HG02885 (cell line): Measurements from ENCODE around the gene AFF4.
"Not testable (repeated sequence)": the region's sequence is repeated elsewhere in the genome, so short reads cannot be mapped to it uniquely, and the experiment has no call there.

ENCODE experiments used
- ATAC-seq: cut with Tn5 transposase; IDR thresholded peaks from one replicate; pipeline ENCODE4 v1.9.1; 2021; ENCODE audit warnings: mild to moderate bottlenecking; ENCODE audit not compliant: unreplicated experiment, poor library complexity

Gene AFF4

DNA sequence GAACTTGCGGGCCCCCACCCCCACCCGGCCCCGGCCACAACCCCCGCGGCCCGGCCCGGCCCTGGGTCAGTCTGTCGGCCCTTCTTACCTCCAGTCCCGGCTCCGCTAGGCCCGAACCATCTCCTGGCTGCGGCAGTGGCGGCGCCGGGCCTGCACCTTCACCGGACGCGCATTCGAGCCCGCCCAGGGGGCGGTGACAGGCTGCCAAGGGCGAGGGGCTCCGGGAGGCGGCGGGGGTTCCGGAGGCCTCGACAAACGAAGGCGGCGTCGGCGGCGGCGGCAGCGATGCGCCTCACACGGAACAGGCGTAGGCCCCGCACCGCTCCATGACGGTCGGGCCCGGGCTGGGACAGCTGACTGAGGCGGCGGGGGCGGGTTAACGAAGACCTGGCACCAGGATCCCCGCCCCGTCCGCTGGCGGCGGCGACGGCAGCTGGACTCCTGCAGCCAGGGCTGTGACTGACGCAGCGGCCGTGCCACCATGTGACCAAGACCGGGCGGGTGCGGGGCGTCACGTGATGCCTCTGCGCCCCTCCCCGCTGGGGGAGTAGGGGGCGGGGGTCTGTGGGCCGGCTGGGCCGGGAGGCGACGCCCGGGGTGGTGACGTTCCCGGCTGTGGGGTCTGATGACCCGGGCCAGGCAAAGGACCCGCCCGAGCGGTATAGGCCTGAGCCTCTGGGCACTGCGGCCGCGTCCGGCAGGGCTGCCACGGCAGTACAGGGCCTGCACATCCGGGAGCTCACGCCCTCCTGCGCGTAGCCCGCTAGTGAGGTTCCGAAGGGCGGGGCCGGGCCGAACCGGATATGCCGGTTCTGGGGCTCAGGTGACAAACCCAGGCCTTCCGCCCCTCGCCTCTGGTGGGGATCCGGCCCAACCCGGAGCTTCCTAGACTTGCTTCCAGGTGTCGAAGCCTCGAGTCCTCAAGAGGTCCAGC, at the start of gene AFF4:
AFF4 (minus strand) TSS at position 464 of the 934 bp plus-strand sequence. CDS start 26,445 bp downstream, outside the sequence.
- ATAC-seq: peak; percentile 97

DNA sequence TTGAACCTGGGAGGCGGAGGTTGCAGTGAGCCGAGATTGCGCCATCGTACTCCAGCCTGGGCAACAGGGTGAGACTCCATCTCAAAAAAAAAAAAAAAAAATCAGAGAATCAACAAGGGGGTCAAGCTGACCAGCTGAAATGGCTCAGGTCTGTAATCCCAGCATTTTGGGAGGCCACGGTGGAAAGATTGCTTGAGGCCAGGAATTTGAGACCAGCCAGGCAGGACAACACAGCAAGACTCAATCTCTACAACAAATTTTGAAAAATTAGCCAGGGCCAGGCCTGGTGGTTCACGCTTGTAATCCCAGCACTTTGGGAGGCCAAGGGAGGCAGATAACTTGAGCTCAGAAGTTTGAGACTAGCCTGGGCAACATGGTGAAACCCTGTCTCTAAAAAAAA, 45.0 kb upstream of the AFF4 start:
- ATAC-seq: not testable (repeated sequence)

DNA sequence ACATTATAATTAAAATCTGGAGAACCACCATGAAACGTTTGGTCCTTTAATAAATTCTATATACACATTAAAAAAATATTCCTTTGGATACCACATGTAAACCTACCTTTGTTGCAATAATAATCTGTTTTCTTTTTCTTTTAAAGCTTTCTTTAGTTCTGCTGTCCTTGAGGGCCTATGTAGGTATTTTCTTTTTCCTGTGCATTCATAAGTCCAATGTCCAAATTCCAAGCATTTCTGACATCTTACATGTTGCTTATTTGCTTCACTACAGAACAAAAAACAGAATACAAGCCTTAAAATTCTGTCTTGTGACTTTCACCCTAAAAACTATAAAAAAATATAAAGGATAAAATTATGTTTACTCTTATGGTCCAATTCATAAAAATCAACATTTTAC, 43.2 kb upstream of the AFF4 start:
- ATAC-seq: no peak

DNA sequence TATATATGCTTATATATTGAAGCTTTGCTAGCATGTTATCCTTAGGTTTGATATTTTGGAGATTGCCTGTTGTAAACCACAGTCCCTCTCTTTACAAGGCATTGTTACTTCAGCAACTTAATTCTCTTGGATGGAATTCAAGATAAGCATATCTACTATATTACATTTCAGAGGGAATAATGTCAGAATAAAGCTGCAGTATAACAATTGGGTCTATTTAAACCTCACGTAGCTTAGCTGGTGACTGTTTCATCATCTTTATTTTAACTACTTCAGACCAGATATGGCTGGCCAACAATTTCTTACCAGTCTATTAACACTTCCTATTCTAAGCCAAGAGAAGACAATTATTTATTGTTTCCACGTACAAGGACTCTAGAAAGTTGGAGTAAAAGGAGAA, 35.8 kb upstream of the AFF4 start:
- ATAC-seq: no peak

DNA sequence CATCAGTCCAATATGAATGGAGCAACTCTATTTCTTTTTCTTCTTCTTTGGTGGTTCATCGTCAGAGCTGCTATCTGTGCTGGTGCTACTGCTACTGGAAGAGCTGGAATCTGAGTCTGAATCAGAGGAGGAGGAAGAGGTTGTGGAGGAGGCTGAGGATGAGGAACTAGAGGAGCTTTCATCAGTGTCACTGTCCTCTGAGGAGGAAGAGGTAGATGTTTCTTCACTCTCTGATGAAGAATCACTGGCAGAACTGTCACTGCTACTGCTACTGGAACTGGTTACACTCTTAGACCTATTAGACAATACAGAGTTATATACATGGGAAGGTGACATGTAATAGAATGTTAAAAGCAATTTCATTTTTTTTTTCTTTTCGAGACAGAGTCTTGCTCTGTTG, 35.1 kb upstream of the AFF4 start:
- ATAC-seq: no peak

DNA sequence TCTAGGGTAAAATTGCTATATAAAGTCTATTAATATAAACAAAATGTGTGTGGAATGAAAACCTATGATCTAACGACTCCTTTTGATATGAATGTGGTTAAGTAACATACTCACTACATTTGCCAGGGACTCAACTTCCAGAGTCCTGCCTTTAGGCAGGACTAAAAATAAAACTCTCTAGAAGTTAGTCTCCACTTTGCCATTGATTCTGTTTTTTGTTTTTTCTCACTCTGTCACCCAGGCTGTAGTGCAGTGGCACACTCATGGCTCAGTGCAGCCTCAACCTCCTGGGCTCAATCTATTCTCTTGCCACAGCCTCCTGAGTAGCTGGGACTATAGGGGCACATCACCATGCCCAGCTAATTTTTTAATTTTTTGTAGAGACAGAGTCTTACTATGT, 32.9 kb upstream of the AFF4 start:
- ATAC-seq: no peak

DNA sequence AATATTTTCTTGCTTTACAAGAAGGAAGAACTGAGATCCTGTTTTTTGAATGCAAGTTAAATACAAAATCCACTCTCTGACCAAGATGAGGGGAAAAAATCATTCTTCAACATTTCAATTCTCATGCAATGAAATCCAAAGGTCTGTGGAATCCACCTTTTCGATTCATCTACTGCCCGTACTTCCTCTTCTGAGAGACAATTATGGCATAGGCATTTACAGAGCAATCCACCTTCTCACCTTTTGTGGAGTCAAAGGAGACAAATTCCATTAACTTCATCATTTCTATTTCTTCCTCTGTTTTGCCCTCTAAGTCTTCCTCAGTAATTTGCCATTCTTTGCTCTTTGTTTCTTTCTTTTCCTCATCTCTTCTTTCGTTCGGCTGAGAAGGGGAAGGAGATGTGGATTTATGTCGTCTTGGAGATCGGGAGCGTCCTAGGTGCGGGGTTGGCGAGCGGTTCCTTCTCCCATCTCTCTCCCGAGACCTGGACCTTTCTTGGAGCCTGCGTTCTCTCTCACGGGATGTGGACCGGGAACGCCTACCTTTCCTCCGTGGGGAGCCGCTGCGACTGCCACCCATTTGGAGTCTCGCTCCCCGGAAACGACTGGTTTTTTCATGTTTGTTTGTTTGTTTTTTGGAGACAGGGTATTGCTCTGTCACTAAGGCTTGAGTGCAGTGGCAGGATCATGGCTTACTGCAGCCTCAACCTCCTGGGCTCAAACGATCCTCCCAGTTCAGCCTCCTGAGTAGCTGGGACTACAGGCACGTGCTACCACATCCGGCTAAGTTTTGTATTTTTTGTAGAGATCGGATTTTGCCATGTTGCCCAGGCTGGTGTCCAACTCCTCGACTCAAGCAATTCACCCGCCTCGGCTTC, 24.3 kb upstream of the AFF4 start:
- ATAC-seq: no peak

GRCh38 chr5:132982971-132983370, 19.5 kb upstream of the AFF4 start:
- not testable (repeated sequence) for ATAC-seq

- no peak for ATAC-seq
These were observed 17.9 kb upstream of the AFF4 start for GRCh38 chr5:132981288-132981687.

DNA sequence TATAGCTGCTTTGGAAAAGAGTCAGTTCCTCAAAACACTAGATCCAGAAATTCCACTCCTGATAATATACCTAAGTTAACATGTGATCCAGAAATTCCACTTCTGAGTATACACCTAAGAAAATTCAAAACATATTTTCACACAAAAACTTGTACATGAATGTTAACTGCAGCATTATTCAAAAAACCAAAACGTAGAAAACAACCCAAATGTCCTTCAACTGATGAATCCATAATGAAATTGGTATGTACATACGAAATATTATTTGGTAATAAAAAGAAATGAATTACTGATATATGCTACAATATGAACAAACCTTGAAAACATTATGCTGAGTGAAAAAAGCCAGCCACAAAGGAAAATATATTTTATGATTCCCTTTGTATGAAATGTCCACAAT, 16.5 kb upstream of the AFF4 start:
- no peak for ATAC-seq

GRCh38 chr5:132979367-132979940, 16.0 kb upstream of the AFF4 start:
- no peak for ATAC-seq

GRCh38 chr5:132976852-132977251, 13.4 kb upstream of the AFF4 start:
- no peak for ATAC-seq

- not testable (repeated sequence) for ATAC-seq
These were observed 9.0 kb upstream of the AFF4 start for GRCh38 chr5:132972436-132972828.

DNA sequence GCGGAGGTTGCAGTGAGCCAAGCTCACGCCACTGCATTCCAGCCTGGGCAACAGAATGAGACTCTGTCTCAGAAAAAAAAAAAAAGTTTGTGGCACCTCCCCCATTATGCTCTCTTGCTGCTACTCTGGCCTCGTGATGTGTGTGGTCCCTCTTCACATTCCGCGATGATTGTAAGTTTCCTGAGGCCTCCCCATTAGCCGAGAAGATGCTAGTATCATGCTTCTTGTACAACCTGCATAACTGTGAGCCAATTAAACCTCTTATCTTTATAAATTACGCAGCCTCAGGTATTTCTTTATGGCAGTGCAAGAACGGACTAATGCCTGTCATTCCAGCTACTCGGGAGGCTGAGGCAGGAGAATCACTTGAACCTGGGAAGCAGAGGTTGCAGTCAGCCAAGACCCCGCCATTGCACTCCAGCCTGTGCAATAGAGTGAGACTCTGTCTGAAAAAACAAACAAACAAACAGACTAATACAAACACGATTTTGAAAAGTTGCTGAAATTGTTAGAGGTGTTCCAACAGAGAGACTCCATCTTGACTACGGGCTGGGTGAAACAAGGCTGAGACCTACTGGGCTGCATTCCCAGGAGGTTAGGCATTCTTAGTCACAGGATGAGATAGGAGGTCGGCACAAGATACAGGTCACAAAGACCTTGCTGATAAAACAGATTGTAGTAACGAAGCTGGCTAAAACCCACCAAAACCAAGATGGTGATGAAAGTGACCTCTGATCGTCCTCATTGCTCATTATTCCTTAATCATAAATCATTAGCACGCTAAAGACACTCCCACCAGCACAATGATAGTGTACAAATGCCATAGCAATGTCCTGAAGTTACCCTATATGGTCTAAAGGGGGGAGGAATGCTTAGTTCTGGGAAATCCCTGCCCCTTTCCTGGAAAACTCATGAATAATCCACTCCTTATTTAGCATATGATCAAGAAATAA, 8.3 kb upstream of the AFF4 start:
- no peak for ATAC-seq

DNA sequence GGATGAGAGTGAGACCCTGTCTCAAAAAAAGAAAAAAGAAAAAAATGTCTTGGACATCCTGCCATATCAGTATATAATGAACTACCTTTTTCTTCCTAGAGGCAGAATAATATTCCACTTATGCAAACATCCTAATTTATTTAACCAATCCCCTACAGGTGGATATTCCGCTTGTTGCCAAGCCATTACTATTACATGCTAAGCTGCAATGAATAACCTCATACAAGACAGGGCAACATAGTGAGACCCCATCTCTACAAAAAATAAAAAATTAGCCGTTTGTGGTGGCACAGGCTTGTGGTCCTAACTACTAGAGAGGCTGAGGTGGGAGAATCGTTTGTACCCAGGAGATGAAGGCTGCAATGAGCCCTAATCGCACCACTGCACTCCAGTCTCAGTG, 1.7 kb upstream of the AFF4 start:
- ATAC-seq: no peak

DNA sequence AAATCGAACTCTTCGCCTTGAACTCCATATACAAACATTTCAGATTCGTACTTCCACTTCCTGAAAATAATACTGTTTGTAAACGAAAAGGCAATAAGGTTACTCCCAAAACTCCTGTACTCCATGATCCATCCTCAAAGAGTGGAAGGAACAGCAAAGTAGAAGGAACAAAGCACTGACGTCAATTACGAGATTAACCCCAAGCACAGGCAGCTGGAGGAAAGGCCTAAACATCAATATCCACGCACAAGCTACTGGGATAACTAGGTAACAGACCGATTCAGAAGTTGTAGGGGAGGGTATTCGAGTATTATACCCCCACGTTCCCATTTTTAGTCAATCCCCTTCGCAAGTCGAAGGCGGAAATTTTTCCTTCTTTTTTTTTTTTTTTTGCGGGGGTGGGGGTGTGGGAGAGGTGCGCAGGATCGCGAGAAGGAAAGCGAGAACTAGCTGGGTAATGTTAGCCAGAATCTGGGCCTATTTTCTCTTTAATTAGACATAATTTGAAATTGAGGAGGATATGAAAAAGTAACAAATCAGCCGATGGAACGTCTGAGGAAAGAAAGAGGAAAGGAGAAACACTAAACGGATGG, 909 bp downstream of the AFF4 start:
- no peak for ATAC-seq

DNA sequence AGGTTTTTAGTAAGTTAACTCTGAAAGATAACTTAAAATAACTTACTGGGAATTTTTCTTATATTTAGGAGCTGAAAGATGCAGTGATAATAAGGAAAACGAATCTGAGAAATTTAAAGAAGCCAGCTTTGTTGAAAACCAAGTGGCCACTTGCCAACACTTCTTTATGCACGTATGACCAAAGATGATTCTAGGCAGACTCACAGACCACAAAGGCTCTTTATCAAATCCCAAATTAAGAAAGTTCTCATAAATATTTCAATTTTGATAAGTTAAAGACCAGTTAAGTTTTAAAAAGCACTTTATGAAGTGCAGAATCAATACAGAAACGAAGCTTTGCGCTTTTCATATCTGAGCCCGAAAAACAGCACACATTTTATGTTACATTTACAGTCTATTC, 1.5 kb downstream of the AFF4 start:
- no peak for ATAC-seq

DNA sequence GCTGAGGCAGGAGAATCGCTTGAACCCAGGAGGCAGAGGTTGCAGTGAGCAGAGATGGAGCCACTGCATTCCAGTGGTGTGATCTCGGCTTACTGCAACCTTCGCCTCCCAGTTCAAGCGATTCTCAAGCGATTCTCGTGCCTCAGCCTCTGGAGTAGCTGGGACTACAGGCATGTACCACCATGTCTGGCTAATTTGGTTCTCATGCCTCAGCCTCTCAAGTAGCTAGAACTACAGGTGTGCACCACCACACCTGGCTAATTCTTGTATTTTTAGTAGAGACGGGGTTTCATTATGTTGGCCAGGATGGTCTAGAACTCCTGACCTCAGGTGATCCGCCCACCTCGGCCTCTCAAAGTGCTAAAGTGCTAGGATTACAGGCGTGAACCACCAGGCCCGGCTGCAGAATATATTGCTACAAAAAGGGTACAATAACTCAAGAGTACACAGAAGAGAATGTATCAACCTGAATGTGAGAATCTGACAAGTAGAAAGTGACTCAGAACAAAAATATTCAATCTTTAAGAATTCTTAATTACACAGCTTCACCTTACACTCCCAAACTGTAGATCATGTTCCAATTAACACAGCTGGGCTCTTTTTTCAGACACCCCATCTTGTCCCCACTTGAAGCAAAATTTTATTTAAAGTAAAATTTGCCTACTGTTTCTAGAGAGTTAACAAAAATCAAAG, 2.2 kb downstream of the AFF4 start:
- not testable (repeated sequence) for ATAC-seq
